Measurements from ENCODE around the gene C21orf91. TPM values are rescaled to one million over a fixed set of nuclear protein-coding genes. Genes with fewer than 3 reads are reported as not detected.

The C21orf91 gene
- polyA plus RNA-seq, 3 donors: 1.3 to 7.1 (median 3.7) TPM

GRCh38 chr21:17752171-17752570 lies 67.0 kb downstream of the C21orf91 start:
- whole genome bisulfite sequencing, 3 donors: 72 to 85% (median 73%) methylated on average over 2 of the region's 2 CpGs

GRCh38 chr21:17746920-17747319 lies 72.2 kb downstream of the C21orf91 start:
- 48 to 80% (median 76%) methylated on average over 2 of the region's 2 CpGs for WGBS, 3 donors
- no peak overlapping the region for H3K27ac ChIP-seq (ENCODE audit: low read depth, low read length)

More at GRCh38 chr21:17752171-17752570, 67.0 kb downstream of the C21orf91 start:
- H3K27ac ChIP-seq (ENCODE audit: low read depth, low read length): no peak overlapping the region

- H3K27ac ChIP-seq (ENCODE audit: low read depth, low read length): no peak overlapping the region
- 78 to 92% (median 86%) methylated on average over 6 of the region's 6 CpGs for WGBS, 3 donors
Observed at GRCh38 chr21:17745086-17745485, 74.1 kb downstream of the C21orf91 start.

- H3K27ac ChIP-seq (ENCODE audit: low read depth, low read length): no peak overlapping the region
- WGBS, 3 donors: 55 to 90% (median 85%) methylated on average over 2 of the region's 2 CpGs
Observed at GRCh38 chr21:17742940-17743592, 76.1 kb downstream of the C21orf91 start.

GRCh38 chr21:17742181-17742580 lies 77.0 kb downstream of the C21orf91 start:
- H3K27ac ChIP-seq (ENCODE audit: low read depth, low read length): no peak overlapping the region

Other genes starting within 250 kb of the C21orf91 start
- 10 to 100 TPM; 14.4 to 35.5 (median 31.2) TPM for gene BTG3, start 206.5 kb downstream of the C21orf91 start, polyA plus RNA-seq

All from adipose tissue (tissue), 3 donors.